ENCODE results near the gene PIP5K1C. TPM values are rescaled to one million over a fixed set of nuclear protein-coding genes. Genes with fewer than 3 reads are reported as not detected.

PIP5K1C gene
- total and polyA plus RNA-seq, 9 of the 15 experiments (the other 6 are each of a cell fraction or from before 2014, with no cell fraction given), result 0.38 to 22.1 (median 4.1) TPM

- H3K4me2 ChIP-seq (ENCODE audit: insufficient read depth, low read length), result no peak overlapping the region
- in situ Hi-C loops (cut with MboI), result no loop called here
- POLR2A ChIA-PET, result interaction anchor here (0.7 to 1.4 kb wide), 3 partner anchors 9 to 23 kb away, joined by 3 read pairs; no protein-coding TSS in a partner anchor
- peaks cover 3 to 71% of the 10 kb centered on the region in 2 experiments for H3K4me1 ChIP-seq (replicated peaks in 1 of 2; ENCODE audit: control insufficient read depth in 2 of 2, insufficient read depth in 2 of 2, low read length in 2 of 2)
- peaks cover 20% of the 10 kb centered on the region for H4K20me1 ChIP-seq (replicated peaks; ENCODE audit: control insufficient read depth, insufficient read depth, low read length)
- BruUV-seq (replicated peaks), result no TSS peak
- intact Hi-C loops (cut with micrococcal nuclease), result no loop called here
- H3K4me3 ChIP-seq, result no peak overlapping the region
- H3K9ac ChIP-seq (ENCODE audit: insufficient read depth in 1 of 2, low read depth in 2 of 2, low read length in 2 of 2), result no peak overlapping the region
- H3K79me2 ChIP-seq (ENCODE audit: control insufficient read depth, insufficient read depth, low read length), result peaks cover 81% of the 10 kb centered on the region
- no peak for DNase-seq (ENCODE audit: extremely low read depth in 1 of 4, low spot score in 3 of 4)
- H3K27ac ChIP-seq (ENCODE audit: extremely low read depth, low read depth, low read length), result no peak overlapping the region
- H3K27me3 ChIP-seq (ENCODE audit: control insufficient read depth in 2 of 2, insufficient read depth in 2 of 2, low read length in 2 of 2), result no peaks in the 10 kb centered on the region
- no peak for FAIRE-seq
- peak; percentile 36; the same call in 1 of the 2 replicates for TF ChIP-seq POLR2G (IDR thresholded peaks at IDR 0.05; ENCODE audit: low read depth, low read length)
- no peak for TF ChIP-seq MYBL2 (IDR thresholded peaks at IDR 0.05; ENCODE audit: low read depth)
- TF ChIP-seq MYBL2 (CRISPR knock-in tag; IDR thresholded peaks at IDR 0.05; ENCODE audit: borderline replicate concordance), result no peak
- 0 out of 2 replicates have a peak, but pooled peaks have one; percentile 18 for TF ChIP-seq RBFOX2 (IDR thresholded peaks at IDR 0.05; ENCODE audit: low read depth, low read length)
- TF ChIP-seq KAT8 (IDR thresholded peaks at IDR 0.05; ENCODE audit: low read depth), result no peak
- no peak for TF ChIP-seq HES1 (IDR thresholded peaks at IDR 0.05; ENCODE audit: low read depth)
- H3K9me1 ChIP-seq (ENCODE audit: control insufficient read depth, insufficient read depth, low read length), result peaks cover 7% of the 10 kb centered on the region
- CTCF ChIA-PET (ENCODE audit: low intra/inter-chr PET ratio), result interaction anchor here (0.6 kb wide), 1 partner anchor 389 kb away, joined by 3 read pairs; no protein-coding TSS in a partner anchor
- H3K9me3 ChIP-seq (replicated peaks; ENCODE audit: control insufficient read depth, insufficient read depth, low read depth, low read length), result no peaks in the 10 kb centered on the region
- peaks cover 13% of the 10 kb centered on the region; the same call in 1 of the 3 replicates for H3K36me3 ChIP-seq (ENCODE audit: control insufficient read depth, insufficient read depth, low read length)
- H2AFZ ChIP-seq (ENCODE audit: low read depth, low read length), result no peak overlapping the region
- ATAC-seq, result no peak
- WGBS (ENCODE audit: insufficient coverage, low coverage, missing lambda C conversion rate), result 89% methylated on average over 10 of the region's 34 CpGs
These were observed 7.0 kb downstream of the PIP5K1C start for GRCh38 chr19:3693025-3693925.
